Measurements from ENCODE around the gene HDAC4.

The HDAC4 gene

DNA sequence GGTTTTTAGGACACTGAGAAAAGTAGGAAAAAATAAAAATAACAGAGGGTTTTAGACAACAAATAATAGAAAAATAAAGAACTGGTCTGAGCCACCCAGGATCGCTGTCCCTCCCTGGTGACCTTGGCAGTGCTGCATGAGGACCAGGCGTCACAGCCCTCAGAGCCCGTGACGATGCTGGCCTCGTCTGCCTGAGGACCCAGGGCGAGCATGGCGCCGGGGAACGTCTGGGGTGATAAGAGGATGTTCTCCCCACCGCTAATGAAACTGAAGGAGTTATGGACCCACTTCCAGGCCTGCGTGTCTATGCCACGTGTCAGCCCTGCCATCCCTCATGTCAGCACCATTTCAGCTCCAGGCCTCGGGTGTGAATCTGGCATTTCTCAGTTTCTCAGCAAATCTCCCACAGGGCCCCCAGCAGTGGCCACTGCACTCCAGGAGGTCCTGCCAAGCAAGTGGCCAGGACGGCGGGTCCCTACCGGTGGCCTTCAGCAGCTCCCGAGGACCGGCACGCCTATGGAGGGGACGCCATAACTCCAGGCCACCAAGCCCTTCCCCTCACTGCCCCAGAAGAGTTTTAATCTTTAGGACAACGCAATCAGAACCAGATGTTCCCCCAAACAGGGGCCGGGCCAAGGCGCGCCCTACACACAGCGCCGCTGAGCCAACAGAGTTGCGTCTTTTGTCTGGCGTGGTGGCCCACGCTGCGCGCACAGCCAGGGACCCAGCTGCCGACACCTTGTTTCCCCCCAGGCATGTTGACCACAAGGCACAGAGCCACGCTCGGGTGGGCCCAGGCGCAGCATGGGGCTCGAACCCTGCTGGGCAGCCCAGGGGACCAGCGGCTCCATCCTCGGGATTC is 373.2 kb downstream of the HDAC4 start:
- no peak for DNase-seq

DNA sequence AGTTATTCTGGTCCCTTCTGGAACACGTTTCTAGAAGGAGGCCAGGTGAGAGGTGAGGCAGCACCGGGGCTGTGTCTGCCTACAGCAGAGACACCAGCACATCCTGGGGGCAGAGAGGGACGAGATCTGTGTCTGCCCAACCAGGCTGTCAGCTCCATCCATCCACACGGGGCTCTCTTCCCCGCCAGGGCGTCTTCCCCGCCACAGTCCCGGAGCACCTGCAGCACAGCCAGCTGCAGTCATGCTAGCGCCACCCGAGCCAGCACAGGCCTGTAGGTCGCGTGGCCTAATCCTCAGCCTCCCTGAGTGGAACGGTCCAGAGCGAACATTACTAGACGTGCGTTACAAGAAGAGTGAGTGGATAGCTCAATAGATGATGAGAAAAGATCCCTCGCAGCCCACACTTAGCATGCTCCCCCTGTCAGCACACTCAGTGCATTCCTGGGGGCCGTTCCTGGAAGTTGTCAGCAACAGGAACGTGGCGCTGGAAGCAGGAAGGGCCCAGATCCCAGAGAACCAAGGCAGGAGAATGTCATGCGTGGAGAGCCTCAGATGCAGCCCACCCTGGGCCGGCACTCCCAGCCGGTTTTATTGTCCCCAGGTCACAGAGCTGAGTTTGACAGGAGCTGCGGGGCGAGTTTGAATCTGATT is 374.0 kb downstream of the HDAC4 start:
- DNase-seq, result peak; percentile 10

GRCh38 chr2:239025951-239026461 is 374.8 kb downstream of the HDAC4 start:
- no peak for DNase-seq

DNA sequence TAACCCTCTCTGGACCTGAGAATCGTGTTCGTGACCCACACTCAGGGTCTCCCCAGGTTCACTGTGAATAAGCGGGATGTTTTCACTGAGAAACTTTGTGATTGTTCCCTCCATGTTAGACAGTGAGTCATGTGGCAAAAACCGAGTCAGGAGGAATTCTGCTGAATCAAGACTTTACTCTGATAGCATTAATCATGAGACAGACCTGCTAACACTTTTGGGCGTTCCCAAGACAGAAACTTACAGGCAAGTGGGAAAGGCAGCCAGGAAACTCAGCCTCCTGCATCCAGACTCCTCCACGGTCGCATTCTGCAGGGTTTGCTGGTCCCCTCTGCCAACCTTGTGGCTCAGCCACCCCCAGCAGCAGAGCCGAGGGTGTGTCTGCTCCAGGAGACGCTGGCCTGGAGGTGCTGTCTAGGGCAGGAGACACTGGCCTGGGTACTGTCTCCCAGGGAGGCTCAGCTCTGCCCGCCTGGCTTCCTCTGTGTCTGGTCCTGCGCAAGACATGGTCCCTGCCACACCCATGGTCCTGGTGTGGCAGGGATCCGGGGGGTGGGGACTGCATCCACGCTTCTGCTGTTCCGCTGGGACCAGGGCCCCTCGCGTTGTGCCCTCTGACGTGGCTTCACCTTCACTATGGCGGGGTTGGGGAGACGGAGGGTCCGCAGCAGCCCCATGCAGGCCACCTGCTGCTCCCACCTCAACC is 375.6 kb downstream of the HDAC4 start:
- no peak for DNase-seq

DNA sequence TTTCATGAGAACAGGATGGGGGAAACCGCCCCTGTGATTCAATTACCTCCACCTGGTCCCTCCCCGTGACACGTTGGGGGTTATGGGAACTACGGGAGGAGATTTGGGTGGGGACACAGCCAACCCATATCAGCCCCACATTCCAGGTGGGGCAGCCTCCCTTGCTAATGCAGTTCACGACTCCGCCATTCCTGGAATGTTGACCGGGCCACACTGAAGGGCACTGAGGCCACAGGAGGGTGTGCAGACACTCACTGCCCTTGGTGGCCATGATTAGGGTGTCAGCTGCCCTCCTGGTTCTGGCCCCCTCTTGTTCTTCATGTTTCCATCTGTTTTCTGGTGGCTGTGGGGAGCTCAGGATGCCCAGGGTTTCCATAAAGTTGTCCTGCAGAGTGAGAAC is 376.6 kb downstream of the HDAC4 start:
- DNase-seq, result no peak

DNA sequence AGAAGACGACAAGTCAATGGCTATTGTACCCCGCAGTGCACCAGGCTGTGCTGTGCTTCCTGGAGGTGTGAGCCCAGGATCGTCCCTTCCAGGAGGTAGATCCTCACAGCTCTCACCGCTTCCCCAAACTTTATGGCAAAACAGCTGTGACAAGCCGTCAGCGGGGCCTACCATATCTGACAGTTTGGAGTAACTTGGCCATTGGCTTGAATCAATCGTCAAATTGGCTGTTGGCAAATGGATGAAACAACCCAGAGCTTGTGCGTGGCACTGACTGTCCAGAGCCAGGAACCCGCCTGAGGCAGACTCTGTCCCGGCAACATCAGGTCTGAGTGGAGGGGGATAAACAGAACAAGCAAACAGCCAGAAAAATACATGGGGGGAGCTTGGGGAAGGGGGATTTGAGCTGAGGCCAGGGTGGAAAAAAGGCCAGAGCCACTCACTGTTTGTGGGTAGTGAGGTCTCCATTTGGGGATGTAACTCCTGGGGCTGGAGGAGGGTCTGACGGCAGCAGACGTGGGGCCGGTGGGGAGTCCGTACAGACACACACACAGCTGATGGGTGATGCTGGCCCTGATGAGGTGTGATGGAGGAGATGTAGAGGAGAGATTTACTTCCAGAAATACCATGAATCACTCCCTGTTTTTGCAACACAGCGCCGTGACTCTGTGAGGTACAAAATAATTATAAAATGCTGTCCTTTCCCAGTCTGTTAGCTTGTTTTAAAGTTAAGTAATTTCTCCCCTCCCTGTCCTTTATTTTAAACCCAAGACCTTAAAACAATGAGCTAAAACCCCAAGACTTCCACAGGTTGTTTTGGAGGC is 378.2 kb downstream of the HDAC4 start:
- no peak for DNase-seq

DNA sequence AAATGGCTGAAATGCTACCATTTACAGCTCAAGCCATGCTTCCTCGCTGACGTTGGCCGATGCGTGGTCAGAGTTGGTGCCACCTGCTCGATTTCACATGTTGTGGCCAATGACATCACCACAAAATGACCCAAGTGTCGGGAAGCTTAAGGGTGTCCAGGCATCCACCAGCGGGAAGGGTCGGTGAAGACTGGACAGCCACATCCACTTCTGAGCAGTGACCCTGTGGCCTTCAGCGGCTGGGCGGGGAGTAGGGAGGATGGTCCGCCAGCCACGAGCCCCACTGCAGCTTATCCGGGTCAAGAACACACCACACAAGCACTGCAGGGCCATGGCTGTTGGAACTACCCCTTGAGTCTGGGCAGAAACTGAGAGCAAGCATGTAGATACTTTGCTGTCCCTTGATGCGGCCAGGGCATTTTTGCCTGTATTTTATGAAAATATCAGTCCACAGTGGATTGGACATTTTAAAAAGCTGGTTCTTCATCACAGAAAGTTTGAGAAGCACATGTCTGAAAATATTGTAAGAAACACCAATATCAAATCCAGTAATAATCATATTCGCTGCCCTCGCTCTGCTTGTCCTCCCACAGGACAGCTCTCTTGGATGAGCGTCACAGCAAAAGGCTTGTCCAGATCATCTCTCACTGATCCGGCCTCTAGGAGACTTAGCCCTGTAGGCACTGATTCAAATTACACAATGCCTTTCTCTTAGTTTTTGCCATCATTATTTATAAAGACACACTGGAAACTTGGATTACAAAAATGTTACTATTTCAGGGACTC is 379.0 kb downstream of the HDAC4 start:
- DNase-seq, result no peak

GRCh38 chr2:239021224-239021623 is 379.6 kb downstream of the HDAC4 start:
- DNase-seq, result no peak

DNA sequence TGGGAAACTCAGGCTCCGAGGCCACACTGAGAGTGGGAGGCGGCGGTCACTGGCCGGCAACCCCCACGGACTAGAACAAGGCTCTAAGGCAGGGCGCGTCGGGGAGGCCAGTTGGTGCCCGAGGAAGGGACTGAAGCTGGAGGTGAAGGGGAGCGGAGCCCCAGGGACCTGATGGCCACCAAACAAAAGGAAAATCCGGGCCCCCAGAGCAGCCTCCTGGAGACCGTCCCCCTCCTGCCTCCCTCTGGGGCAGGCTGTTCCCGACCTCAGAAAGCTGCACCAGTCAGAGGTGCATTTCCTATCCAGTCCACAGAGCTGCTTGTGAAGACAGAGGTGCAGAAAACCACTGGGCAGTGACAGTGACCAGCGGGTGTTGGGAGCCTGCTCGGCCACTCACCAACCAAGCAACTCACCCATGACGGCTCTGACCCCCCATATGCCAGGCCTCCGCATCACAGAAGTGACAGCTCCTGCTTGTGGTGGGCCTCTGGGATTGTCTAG is 380.2 kb downstream of the HDAC4 start:
- DNase-seq, result no peak

DNA sequence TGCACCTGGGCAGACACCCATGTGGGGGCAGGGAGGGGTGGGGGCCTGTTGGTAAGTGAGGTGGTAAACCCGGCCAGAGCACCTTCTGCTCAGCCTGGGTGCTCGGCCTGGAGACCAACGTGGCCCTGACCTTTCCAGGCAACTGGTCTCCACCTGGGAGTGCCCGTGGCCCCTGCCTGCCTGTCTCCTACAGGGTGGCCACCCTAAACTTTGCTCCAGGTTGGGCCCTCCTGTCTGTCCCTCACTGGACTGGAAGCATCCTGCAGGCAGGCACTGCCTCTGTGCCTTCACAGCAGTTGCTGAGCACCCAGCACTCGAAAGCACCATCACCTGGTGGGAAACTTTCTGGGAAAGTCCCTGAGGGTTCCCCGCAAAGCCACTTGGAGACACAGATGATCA is 381.6 kb downstream of the HDAC4 start:
- DNase-seq, result no peak

DNA sequence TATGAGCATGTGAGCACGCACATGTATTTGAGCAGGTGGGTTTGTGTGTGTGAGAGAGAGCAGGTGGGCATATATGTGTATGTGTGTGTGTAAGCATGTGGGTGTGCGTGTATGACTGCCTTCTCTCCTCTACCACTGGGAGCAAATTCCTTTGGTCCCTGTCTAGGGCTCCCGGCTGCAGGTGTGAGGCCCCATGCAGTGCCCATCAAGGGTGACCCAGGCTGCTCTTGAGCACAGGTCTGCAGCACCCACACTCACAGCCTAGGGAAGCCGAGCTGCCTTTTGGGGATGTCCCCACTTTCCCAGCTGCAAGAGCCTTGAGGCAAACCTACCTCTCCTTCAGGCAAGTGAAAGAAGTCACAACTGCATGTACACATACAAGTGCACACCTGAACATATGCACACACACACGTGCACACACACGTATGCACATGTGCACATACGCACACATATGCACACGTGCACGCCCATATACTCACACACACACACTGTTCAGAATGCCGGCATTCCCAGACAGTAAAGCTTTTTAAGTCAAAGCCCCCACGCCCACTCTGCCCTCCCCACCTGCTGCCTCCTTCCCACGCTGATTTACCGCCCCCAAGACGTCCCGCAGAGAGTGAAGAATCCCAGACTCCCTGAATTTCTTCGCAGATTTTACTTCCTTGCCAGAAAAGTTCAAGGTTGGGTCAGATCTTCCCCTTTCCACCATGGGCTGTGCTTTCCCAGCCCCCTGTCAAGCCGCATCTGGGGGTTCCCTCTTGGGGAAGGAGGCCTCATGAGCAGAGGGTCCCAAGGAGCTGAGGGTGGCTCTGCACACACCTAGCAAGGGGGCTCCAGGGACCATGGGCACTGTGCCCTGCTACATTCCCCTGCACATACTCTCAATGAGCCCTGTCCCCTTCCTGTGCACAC is 382.3 kb downstream of the HDAC4 start:
- DNase-seq, result no peak

- DNase-seq, result no peak
Measured at GRCh38 chr2:239017491-239018098, 383.2 kb downstream of the HDAC4 start.

DNA sequence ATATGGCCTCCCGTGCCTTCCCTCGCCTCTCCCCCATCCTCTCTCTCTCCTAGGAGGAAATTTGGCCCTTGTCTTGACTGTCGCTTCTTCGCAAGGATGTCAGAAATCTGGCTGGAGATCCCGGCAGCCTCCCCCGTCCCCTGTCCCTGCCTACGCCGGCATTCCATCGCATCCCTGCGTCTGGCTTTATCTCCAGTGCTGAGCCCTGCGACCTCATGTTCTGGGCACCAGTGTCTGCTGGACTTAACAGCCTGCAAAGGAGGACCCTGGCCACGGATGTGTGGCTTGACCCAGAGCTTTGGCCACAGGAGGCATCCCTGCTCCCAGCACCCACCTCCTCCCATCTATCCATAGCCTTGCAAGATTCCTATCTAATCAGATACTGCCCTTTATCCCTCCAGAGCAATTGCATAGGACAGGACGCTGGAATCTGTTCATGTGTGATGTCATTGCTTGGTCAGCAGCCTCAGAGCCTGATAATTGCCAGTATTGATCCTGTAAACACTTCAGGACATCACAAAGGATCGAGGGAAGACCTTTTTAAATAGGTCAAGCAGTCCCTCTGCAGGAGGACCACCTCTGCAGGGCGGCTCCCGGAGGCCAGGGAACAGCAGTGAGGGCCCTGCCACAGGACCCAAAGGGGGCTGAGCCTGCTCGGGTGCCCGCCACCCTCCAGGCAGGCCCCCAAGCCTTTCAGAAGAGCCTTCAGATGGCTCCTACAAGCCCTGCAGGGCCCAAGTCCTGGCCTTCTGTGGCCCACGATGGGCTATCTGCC is 384.7 kb downstream of the HDAC4 start:
- no peak for DNase-seq

- DNase-seq, result no peak
Measured at GRCh38 chr2:239015218-239015900, 385.5 kb downstream of the HDAC4 start.

DNA sequence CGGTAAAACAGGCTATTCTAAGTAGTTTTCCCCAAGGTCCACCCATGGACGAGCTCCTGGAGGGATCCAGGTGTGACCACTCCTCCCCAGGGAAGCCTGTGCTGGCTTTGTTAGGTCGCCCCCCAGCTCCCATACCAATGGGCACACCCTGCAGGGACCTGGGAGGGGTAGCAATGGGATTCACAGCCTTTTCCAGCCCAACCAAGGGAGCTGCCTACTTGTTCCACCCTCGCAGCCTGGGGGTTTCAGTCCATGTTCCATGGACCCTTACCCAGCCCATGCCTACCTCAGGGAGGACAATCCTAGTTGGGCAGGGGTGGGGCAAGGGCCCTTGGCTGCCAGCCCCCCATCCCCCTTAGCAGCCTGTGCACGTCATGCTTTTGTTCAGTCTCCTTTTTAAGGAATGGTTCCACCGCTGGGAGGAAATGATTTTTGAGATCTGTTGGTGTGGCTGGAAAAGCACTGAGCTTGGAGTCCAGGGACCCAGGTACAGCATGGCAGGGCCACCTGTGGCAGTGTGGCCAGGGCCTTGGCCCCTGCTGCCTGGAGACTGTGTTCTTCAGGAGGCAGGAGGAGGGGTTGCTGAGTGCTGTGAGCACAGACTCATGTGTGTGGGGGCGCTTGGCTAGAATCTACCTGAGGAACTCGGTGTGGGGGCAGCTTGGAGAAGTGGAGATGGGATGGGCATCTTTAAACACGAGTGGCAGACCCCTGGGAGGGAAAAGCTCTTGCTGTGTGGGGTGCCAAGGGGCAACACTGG is 386.2 kb downstream of the HDAC4 start:
- DNase-seq, result no peak

DNA sequence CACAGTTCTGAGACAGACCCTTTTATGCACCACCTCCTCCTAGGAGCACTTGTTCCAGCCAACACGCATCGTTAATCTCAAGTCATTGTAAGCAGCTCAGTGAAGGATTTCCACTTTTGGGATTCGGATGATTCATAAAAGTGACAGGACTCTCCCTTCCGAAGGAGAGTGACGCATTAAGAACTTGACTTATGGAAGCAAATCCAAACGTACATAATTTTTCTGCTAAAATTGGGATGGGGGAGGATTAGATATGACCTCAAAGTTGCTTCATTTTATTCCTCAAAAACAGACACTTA is 387.2 kb downstream of the HDAC4 start:
- DNase-seq, result no peak

- DNase-seq, result no peak
Measured at GRCh38 chr2:239012936-239013677, 387.7 kb downstream of the HDAC4 start.

All from DMS153 (cell line).